HG03108 (cell line): ENCODE measurements around the gene TMEM61.
"Not testable (repeated sequence)": the region's sequence is repeated elsewhere in the genome, so short reads cannot be mapped to it uniquely, and the experiment has no call there.

ENCODE experiments used
- ATAC-seq: cut with Tn5 transposase; IDR thresholded peaks from one replicate; pipeline ENCODE4 v1.9.1; 2021; ENCODE audit warnings: moderate library complexity; ENCODE audit not compliant: unreplicated experiment

Gene TMEM61

DNA sequence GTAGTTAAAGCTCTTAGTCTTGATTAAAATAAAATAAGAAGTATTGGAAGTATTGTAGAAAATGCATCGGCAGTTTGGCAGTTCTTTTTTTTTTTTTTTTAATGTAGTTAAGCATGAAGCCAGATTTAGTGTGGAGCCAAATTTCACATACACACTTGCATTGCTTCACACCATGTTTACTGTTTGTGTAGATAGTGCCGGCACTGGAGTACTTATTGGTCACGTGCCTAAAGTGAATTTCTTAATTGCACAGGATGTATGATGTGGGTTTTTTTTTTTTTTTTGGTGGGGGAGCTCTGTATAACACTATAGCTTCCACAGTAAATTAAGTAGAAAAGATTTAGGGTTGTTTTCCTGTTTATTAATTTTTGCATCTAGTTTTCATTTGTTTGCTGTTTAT lies 21.2 kb upstream of the TMEM61 start:
- no peak for ATAC-seq

DNA sequence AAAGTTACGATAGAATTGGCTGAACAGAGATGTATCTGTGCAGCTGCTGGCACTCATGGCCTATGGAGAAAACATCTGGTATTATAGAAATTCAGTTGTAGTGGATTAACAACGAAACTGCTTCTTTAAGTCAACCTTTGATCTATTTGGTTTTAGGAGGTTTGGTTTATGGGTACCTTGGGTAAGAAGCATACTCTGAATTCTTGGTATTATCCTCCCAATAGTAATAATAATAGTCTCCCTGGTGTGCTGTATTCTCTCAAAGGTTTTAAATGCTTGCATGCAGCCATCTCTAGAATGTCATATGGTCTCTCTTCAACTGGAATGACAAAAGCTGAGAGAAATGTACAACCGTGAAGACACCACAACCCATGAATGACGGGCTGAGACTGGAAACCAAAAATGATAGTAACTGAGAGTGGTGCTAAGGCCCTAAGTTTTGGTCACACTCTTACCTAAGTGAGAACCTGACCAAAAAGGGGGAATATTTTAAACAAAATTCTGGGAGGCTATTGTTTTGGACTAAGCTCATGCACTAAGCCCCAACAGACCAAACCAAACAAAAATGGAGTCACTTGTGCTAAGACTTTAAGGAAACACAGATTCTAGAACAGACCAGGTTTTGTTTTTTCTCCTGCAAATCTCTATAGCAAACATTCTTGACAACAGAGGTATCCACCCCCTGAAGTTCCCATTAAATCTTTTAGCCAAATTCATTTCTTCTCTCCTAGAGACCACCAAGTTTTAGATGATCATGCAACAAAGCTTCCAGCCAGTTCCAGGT lies 17.6 kb upstream of the TMEM61 start:
- ATAC-seq = no peak

DNA sequence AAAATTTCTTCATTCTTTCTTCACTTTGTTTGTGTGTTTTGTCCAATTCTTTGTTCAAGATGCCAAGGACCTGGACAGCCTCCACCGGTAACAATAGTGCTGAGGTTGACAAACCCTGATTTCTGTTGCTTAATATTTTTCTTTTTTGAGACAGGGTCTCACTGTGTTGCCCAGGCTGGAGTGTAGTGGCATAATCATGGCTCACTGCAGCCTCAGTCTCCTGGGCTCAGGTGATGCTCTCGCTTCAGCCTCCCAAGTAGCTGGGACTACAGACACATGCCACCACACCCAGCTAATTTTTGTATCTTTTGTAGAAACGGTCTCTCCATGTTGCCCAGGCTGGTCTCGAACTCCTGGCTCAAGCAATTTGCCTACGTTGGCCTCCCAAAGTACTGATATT lies 16.6 kb upstream of the TMEM61 start:
- ATAC-seq = not testable (repeated sequence)

DNA sequence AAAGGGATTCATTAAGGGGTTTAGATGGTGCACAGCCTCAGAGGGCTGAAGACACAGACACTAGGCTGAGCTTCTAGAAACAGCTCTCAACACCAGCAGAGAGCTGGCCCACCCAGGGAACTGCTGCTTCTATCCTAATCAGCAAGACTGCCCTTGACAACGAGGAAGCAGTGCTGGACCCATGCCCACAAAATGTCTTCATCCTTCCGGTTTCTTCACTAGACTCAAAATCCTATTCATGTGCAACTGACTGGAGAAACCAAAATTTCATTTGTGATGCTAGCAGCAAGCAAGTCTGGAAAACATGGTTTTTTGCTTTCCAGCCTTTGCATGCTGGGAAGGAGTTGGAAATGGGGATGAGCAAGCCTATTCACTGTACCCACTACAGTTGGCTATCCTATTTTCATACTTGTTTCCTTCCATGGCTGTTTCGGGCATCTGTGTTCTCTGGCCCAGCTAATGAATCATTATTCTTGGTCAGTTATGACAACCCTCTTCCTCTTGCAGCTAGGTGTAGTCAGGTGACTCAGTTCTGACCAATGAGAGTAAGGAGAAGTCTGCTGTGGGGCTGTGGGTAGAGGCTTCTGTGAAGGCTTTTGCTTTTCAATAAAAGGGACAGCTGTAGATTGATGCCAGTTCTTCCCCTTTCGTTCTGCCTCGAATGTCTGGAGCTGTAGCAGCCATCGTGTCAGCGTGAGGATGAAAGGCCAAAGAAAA lies 14.6 kb upstream of the TMEM61 start:
- peak; percentile 81 for ATAC-seq

DNA sequence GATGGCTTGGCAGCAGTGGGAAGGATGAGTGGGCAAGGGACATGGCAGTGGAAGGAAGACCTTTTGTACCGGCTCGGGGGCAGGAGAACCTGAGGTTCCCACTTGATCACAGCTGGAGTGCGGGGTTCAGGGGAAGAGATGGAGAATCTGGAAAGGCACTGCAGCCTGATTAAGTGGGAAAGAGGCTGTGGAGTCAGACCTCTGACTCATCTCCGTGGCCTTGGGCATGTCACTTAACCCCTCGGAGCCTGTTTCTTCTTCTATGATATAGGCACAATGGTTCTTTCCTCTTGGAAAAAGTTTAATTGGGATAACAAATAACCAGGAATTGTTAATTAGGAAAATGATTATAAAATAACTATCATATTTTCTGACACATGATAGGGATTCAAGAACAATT lies 13.1 kb upstream of the TMEM61 start:
- ATAC-seq = no peak

DNA sequence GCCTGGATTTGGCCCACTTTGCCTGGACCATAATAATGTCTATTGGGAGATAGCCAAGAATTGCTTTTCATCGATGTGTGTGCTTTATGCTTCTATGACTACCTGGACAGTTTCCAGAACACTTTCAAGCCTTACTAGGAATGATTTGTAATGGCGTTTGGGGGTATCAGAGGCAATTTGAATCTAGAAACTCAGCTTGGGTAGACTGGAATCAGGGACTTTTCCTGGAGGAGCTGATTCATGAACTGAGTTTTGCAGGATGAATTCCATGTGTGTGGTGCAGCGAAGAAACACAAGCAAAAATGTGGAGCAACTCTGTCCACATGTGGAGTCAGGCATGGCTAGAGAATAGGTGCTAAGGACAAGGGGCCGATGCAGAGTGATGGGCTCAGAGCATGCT lies 11.9 kb upstream of the TMEM61 start:
- ATAC-seq = no peak

DNA sequence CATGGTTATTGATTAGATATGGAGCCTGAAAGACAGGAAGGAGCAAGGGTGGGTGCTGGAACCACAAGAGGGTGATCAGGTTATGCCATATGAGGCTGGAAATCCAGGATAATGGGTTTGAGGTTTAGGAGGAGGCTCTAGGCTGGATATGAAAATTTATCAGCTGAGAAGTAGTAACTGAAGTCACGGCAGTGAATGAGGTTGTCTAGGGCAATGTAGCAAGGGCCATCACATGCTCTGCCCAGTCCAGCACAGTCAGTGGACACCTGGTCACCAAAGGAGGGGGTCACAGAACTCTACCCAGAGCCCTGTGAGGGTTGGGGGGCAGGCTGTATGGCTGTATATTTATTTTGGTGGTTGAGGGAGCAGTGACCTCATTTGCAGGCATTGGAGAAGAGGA lies 10.5 kb upstream of the TMEM61 start:
- ATAC-seq = no peak

DNA sequence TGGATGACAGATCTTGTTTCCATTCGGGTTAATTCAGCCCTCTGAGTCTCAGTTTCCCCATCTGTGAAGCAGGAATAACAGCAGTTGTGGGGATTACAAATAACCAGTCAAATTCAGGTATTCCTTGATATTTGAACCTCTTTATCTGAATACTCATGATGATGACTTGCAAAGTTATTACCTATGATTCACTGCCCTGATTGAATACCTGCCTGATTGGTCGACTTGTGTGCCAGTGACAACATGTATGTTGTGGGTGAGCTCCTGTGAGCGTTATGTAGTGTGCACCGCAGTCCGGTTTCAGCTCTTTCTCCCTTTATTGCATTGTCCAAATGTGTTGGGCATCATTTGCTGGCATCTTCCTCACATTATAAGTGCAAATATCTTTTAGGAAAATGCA lies 9.5 kb upstream of the TMEM61 start:
- no peak for ATAC-seq

DNA sequence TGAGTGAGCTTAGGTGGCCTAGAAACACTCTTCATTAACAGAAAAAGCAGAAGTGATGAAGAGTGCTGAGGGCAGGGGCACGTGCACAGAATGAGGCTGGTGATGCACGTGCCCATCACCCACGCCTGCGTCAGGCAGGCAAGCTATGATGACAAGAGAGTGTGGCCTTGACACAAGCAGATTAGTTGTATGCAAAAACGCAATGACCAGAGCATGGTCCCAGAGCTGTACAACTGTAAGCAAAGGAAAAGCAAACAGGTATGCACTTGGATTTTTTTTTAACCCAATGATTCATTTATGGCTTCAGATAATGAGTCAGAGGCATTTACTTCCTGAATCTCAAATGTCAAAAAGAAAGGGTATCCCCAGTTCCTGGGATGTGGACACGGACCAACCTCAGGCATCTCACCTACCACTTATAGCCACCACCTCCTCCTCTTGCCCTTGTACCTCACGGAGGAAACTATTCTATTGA lies 9.1 kb upstream of the TMEM61 start:
- peak; percentile 82 for ATAC-seq

DNA sequence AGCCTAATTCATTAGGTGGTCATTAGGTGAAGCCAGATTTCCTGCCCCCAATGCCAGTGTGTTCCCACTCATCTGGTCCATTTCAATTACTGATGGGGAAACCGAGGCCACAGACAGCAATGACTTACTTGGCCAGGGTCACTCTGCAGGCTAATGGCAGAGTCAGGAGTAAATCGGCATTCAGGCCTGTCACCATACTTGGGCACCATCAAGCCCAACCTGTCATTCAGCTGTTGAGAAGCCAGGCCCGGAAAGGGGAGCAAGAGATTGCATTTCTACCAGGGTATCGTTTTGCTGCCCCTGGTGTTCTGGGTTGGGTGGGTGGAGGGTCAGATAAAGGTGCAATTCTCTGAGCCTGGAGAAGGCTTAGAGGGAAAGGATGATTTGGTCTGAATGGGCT lies 8.0 kb upstream of the TMEM61 start:
- no peak for ATAC-seq

DNA sequence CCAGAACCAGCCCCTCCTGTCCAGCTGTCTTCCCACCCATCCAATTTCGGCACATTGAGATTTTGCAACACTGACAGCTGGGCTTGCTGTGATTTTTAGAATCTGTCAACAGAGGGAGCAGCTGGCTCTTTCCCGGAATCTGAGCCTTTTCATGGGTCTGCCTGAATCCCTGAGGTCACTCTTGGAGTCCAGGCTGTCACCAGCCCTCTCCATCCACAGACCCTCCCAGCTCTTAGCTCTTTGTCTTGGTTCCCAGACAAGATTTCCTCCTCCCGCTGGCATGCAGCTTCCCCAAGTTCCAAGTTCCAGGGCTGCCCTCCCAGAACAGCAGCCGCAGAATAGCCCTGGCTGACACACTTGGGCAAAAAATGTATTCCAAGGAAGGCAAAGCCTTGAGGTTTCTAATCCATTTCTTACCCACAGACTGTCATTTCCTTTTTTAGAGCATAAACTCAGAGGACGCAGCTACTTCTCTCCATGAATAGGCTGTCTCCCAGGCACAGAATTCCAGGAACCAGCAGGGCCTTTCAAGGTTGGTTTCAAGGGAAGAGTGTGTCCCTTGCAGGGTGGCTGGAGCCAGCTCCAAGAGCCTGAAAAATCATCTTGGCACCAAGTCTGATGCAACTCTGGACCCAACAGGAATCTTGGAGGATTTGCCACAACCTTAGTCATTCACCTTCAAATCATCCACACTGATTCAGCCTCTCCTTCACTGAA lies 7.1 kb upstream of the TMEM61 start:
- ATAC-seq = no peak

DNA sequence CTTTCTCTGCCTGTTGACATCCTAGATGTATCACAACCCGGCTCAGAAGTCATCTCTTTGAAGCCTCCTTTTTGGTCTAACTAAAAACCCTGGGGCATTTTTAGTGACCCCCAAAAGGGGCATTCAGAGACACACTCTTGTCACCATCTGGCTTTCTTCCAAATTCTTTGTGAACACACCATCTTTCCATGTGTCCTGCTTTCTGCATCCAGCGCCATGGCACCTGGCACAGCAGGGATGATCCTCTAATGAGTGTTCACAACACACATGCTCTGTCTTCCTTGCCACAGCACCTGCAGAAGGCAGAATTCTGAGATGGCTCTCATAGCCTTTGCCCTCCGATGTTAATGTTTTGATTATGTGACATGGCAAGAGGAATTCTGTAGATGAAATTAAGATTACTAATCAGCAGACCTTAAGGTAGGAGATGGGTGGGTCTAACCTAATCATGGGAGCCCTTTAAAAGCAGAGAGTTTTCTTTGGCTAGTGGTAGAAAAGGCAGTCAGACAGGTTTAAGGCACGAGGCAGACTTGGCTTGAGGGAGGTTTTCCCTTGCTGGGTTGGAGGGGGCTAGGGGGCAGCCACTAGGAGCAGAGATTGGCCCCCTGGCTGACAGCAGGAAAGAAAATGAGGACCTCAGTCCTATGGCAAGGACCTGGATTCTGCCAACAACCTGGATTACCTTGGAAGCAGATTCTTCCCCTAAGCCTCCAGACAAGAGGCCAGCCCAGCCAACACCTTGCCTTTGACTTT lies 4.9 kb upstream of the TMEM61 start:
- no peak for ATAC-seq

DNA sequence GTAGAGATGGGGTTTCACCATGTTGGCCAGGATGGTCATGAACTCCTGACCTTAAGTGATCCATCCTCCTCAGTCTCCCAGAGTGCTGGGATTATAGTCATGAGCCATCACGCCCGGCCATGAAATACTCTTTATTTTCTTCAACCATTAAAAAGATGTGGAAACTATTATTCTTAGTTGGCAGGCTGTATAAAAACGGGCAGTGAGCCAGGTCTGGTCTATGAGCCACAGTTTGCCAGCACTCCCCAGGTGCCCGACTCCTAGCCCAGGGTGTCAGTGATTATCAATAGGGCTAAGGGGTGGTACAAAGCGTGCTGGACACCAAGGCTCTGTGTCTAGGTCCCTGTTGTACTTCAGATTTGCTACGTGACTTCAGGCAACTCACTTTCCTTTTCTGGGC lies 3.7 kb upstream of the TMEM61 start:
- ATAC-seq = no peak

DNA sequence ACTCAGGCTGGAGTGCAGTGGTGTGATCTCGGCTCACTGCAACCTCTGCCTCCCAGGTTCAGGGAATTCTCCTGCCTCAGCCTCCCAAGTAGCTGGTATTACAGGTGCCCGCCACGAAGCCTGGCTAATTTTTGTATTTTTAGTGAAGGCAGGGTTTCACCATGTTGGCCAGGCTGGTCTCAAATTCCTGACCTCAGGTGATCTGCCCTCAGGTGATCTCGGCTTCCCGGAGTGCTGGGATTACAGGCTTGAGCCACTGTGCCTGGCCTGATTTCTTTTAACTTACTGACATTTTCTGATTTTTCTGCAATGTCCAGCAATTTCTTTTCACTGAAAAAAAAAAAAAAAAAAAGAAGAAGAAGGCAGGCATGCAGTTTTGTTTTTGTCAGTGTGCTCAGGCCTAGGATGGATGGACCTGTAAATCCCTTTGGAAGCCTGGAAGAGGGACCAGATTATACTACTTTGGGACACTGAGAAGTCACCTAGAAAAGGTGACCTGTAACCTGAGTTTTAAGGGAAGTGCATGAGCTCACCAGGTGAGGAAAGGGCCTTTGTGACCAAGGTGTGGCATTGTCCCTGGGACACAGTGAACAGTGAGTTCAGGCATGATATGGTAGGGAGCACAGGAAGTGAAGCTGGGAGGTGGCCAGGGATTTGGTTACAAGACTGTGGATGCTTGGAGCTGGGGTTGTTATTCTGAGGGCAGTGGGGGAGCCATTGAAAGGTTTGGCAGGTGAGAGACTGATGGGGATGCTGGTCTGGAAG lies 2.7 kb upstream of the TMEM61 start:
- ATAC-seq = no peak

DNA sequence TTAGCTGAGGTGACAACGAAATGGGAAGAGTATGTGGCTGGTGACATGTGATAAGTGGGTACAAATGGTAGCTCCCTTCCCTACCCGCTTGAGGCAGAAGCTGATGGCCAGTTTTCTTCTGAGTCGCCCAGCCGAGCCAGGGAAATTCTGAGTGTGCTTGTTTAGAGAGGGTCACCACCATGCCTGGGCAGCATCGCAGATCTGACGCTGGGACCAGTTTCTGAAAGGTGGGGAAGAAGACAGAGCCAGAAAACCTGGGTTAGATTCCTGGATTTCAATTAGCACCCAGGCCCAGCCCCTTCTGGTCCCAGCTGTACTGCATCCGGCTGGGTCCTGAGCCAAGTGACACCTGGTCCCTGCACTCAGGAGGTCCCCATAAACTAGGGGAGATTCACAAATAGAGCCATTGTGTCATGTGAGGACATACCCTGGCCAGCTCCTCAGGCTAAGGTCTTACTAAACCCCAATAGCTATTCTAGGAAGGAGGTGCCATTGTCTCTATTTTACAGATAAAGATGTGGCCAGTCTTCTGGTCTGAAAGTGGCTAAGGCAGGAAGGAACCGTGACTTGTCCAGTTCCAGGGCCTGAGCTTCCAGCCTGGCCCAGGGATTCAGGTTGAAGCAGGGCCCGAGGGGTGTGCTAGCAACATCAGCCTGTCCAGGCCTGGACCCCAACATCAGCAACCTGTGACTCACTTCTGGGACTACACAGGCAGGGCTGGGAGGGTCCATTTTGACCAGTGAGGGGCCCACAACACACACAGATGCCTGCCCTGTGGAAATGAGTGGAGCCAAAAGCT lies 1.7 kb upstream of the TMEM61 start:
- ATAC-seq = no peak

DNA sequence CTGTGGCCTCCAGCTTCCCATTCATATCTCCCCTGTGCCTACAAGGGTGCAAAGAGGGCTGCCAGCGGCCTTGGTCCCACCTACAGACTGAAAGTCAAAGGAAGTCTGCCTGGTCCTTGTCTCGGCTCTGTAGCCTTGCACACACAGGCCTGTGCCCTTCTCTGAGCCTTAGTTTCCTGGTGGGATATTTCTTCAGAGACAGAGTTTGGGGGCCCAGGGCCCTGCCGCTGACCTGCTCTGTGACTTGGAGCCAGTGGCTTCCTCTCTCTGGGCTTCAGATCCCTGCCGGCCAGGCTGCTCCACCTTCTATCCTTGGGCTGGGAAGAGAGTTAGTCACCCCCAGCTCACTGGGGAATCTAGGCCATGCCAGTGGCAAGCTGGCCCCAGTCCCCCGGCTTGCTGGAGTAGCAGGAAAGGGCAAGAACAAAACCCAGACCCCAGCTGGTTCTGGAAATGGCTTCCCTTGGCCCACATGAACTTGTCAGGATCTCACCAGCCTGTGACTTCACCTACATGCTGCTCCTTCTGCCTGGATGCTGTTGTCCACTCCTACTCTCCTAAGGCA lies 1.0 kb upstream of the TMEM61 start:
- ATAC-seq = no peak

DNA sequence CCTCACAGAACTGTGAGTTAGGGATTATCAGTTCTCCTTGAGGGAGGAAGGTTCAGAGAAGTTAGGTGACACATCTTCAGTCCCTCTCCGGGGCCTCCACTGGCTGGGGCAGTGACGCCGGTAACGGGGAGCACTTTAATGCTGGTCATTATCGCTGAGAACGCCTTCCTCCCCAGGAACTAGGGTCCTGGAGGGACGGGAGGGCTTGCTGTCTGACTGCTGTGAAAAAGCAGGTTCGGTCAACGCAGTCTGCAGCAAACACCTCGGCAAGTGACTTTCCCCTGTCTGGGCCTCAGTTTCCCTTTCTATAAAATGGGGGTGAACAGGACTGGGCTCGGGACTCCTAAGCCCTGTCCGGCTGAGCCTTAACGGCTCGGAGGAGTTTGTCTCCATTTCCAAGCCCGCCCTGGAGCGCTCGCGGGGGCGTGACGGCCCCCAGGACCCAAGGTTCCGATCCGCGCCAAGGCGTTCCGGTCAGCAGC lies 341 bp upstream of the TMEM61 start:
- ATAC-seq = no peak

DNA sequence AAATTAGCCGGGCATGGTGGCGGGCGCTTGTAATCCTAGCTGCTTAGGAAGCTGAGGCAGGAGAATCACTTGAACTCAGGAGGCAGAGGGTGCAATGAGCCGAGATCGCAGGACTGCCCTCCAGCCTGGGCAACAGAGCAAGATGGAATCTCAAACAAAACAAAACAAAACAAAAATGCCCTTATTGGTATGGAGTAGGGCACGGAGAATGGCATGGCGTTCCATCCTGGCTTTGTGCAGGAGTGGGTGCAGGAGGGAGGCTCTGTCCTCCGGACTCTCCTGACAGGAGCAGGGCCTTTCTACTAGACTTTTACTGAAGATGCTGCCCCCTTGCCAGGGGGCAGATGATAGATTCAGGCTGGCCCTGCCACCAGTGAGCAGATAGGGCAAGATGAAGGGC lies 1.0 kb downstream of the TMEM61 start:
- no peak for ATAC-seq

DNA sequence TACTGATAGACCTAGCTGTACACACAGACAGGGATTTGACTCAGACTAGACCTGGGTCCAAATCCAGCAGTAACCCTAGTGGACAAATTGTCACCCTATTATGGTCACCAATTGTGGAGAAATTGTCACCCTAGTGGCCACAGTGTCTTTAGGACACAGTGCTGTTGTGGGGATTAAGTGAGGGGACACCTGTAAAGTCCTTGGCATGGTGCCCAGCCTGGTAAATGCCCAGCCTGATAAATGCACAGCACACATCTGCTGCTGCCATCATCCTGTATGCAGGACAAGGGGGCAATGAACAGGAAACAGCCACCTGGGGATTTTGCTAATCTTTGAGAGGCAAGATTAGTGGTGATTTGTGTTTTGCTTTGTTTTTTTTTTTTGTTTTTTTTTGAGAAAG lies 2.3 kb downstream of the TMEM61 start:
- ATAC-seq = no peak
